Peyer's patch (tissue), 4 donors: Measurements from ENCODE around the gene VSTM4.

Source experiments
- POLR2A ChIP-seq, 2 donors: fragments of 450-650 bp; IDR thresholded peaks; one replicate each; pipeline ENCODE4 v1.5.1; 2017; ENCODE audit warnings: antibody characterized with exemption in 2 of 2, mild to moderate bottlenecking in 2 of 2, moderate library complexity in 2 of 2
- TF ChIP-seq, protein P1 (sequence below), 6 experiments: fragments of 450-650 bp in 4 of 6; fragments of 200-600 bp in 2 of 6; sonication (generic) in 1 of 6; IDR thresholded peaks; one replicate each; pipeline ENCODE4 v1.5.1; 2017 to 2019; ENCODE audit warnings: antibody characterized with exemption in 6 of 6, mild to moderate bottlenecking in 3 of 6, moderate library complexity in 1 of 6

DNA sequence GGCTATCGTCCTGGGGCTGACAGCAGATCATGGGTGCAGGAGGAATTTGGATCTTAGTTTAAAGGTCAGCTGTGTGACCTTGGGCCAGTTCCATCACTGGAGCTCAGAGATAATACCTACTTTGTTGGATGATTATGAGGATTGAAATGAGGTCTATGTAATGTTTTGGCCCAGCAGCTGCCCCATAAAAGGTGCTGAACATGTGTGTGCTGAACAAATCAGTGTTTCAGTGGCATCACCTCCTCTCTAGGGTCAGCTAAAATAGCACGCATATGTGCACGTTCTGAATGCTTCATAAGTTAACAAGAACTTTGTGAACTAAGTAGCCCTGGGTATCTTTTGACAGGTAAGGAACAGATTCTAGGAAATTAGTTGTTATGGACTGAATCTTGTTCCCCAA lies 90.8 kb downstream of the VSTM4 start:
- TF ChIP-seq, protein P1, sequence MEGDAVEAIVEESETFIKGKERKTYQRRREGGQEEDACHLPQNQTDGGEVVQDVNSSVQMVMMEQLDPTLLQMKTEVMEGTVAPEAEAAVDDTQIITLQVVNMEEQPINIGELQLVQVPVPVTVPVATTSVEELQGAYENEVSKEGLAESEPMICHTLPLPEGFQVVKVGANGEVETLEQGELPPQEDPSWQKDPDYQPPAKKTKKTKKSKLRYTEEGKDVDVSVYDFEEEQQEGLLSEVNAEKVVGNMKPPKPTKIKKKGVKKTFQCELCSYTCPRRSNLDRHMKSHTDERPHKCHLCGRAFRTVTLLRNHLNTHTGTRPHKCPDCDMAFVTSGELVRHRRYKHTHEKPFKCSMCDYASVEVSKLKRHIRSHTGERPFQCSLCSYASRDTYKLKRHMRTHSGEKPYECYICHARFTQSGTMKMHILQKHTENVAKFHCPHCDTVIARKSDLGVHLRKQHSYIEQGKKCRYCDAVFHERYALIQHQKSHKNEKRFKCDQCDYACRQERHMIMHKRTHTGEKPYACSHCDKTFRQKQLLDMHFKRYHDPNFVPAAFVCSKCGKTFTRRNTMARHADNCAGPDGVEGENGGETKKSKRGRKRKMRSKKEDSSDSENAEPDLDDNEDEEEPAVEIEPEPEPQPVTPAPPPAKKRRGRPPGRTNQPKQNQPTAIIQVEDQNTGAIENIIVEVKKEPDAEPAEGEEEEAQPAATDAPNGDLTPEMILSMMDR (IDR thresholded peaks at IDR 0.05), result no peak
- no peak for TF ChIP-seq POLR2A (IDR thresholded peaks at IDR 0.05)
